H1 (cell line): ENCODE data around the gene DPYD.

Experiments
- NRF1 ChIP-seq: IDR thresholded peaks from 2 replicates; pipeline ENCODE4 v1.6.1; 2011; ENCODE audit warnings: mild to moderate bottlenecking, low read depth, low read length, improper control_type of control experiment
- SUZ12 ChIP-seq: fragments of 200-600 bp; sonication (generic); IDR thresholded peaks from 2 replicates; pipeline ENCODE4 v1.6.1; 2012; ENCODE audit warnings: mild to moderate bottlenecking, inconsistent platforms, low read length, moderate library complexity, mixed read lengths
- TAF1 ChIP-seq: IDR thresholded peaks from 2 replicates; pipeline ENCODE4 v1.6.1; 2011; ENCODE audit warnings: mild to moderate bottlenecking, low read depth, low read length
- TF ChIP-seq, protein P1 (sequence below), 3 experiments: IDR thresholded peaks; 1 replicate in 2 of 3; 2 replicates in 1 of 3; pipeline versions ENCODE4 v1.5.1 to v1.6.1; 2011; ENCODE audit warnings: low read length in 3 of 3, mild to moderate bottlenecking in 3 of 3, inconsistent platforms in 2 of 3, low read depth in 1 of 3, moderate library complexity in 1 of 3; ENCODE audit not compliant: insufficient read depth in 1 of 3; ENCODE audit errors: control extremely low read depth in 1 of 3

GRCh38 chr1:97764991-97765390 is 155.8 kb downstream of the DPYD start:
- TF ChIP-seq, protein P1, sequence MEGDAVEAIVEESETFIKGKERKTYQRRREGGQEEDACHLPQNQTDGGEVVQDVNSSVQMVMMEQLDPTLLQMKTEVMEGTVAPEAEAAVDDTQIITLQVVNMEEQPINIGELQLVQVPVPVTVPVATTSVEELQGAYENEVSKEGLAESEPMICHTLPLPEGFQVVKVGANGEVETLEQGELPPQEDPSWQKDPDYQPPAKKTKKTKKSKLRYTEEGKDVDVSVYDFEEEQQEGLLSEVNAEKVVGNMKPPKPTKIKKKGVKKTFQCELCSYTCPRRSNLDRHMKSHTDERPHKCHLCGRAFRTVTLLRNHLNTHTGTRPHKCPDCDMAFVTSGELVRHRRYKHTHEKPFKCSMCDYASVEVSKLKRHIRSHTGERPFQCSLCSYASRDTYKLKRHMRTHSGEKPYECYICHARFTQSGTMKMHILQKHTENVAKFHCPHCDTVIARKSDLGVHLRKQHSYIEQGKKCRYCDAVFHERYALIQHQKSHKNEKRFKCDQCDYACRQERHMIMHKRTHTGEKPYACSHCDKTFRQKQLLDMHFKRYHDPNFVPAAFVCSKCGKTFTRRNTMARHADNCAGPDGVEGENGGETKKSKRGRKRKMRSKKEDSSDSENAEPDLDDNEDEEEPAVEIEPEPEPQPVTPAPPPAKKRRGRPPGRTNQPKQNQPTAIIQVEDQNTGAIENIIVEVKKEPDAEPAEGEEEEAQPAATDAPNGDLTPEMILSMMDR (IDR thresholded peaks at IDR 0.05; ENCODE audit: control extremely low read depth in 1 of 3, insufficient read depth in 1 of 3, low read depth in 1 of 3, low read length in 3 of 3), result no peak
- TF ChIP-seq NRF1, result no peak
- no peak for TF ChIP-seq TAF1
- no peak for TF ChIP-seq SUZ12
